ENCODE data around the gene PER2.

The PER2 gene

GRCh38 chr2:238306672-238306998 lies 18.2 kb upstream of the PER2 start:
- DNase-seq = no peak

- no peak for DNase-seq
Measured at GRCh38 chr2:238305965-238306671, 17.7 kb upstream of the PER2 start.

- no peak for DNase-seq
Measured at GRCh38 chr2:238305092-238305862, 16.9 kb upstream of the PER2 start.

GRCh38 chr2:238304116-238304515 lies 15.7 kb upstream of the PER2 start:
- no peak for DNase-seq

DNA sequence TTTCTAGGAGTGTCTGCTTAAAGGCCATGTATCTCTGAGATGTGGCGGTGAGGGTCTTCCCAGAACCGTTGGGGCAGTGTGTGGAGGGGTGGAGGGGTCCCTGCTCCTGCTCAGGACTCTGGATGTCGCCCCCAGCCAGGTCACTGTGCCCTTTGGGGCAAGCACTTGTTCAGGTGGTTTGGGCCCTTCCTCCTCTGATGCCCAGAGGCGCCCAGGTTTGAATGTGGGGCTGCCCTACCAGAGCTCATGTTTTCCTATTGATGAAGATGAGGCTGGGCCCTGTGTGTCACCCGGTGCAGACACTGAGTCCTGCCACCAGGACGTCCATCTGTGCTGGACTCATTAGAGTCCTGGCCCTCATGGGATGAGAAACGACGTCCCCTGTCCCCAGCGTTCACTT lies 14.3 kb upstream of the PER2 start:
- no peak for DNase-seq

DNA sequence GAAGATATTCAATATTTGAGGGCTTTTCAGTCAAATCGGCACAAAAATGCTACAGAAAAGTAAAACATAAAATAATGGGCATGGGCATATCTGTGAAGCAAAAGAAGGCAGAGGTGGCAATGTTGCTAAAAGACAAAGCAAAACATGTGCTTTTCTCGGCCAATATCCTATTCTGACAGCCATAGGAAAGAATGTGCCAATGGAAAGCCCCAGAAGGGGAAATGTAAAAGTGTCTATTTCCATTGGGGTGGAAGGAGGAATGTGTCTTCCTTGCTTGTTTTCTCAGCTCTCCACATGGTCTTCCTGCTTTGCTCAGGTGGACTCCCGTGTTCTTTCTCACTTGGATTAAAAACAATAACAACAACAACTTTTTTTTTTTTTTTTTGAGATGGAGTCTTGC lies 13.7 kb upstream of the PER2 start:
- DNase-seq = no peak

DNA sequence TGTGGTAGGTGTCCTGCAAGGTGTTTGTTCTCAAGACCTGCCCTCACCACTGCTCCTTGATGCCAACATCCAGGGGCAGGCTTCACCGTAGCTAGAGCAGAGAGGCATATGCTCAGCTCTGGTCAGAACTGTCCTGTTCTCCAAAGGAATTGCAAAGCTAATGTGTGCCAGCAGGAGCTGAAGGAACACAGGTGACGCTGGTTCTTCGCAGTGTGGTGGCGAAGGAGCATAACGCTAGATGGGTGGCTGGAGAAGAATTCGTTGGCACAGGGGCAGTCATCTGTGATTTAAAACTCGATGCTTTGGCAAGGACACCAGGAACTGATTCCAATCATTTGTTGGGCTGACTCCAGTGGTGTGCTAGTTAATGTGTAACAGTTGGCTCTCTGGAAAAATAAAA lies 11.4 kb upstream of the PER2 start:
- DNase-seq = no peak

DNA sequence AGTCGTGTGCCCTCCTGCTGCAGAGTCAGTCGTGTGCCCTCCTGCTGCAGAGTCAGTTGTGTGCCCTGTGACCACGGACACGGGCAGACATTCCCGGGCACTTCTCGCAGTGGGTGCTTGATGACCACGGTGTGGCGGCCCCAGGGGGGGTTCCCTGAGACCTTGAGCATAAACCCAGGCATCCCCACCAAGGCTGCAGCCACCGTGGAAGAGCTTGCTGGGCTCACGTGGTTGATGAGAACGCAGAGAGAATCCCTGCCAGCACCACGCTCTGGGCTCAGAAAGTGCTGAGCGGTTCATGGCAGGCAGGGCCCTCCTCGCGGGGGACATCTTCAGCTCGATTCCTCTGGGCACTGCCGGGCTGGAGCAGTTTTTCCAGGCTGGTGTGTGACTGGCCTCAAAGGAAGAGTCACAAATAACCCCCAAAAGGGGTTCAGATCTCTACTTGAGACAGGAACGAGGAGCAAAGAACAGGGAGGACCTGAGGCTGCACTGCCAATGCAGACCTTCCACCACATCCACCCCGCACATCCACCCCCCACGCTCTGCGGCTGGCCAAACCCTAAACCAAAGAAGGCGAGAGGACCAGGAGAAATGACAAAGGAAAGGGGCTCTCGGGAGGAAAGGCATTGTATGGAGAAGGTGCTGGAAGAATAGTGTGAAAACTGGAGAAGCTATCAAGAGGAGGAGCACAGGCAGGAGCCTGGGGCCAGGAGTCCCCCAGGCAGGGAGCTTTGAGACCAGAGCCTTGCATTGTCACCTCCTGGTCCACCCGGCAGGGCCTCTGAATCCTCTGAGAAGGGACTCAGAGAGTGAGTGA lies 8.4 kb upstream of the PER2 start:
- no peak for DNase-seq

GRCh38 chr2:238295144-238296112 lies 7.0 kb upstream of the PER2 start:
- DNase-seq = no peak

DNA sequence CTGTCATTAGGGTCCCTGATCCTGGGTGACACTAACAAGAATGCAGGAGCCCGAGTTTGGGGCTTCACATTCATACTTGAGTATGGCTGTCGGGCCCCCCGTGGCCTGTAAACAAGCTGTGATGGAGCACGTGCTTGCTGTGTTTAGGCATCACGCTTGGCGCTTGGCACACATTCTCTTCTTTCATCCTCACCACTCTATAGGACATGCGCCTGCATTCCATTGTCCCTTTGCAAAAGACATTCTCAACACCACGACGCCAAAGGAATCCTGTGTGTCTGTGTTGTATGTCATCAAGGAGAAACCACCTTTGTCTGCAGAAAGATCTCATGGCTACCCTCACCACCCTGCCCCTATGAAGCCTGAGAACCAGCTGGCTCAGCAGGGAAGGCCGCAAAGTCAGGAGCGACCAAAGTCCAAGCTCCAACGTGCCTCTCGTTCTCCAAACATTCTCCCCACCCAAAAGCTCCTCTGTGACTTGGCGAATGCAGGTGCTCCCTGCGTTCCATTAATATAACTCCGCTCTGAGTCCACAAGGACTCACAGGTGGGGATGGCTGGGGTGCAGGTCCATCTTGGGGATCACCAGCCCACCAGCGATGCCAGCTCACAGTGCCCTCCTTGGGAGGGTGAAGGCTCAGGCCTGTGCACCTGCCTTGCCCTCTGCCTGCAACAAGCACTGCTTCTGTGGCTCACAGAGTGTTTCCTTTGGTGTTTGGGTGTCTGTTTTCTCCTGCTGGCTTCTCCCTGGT lies 6.2 kb upstream of the PER2 start:
- DNase-seq = no peak

DNA sequence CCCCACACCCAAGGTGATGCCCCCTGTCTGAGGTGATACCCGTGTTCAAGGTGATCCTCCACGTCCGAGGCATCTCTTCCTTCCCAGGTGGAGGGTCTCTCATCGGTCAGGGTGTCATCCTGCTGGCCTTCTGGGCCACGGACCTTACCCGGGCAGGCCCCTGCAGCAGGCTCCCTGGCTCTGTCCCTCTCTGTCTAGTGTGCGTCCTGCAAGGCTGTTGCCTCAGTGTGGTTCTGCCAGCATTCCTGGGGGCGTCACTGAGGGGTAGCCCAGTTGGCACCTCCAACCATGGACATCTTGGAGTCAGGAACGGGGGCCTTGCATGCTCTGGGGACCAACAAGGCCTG lies 5.6 kb upstream of the PER2 start:
- DNase-seq = no peak

- DNase-seq = no peak
Measured at GRCh38 chr2:238291550-238292281, 3.3 kb upstream of the PER2 start.

- DNase-seq = no peak
Measured at GRCh38 chr2:238290715-238291549, 2.5 kb upstream of the PER2 start.

DNA sequence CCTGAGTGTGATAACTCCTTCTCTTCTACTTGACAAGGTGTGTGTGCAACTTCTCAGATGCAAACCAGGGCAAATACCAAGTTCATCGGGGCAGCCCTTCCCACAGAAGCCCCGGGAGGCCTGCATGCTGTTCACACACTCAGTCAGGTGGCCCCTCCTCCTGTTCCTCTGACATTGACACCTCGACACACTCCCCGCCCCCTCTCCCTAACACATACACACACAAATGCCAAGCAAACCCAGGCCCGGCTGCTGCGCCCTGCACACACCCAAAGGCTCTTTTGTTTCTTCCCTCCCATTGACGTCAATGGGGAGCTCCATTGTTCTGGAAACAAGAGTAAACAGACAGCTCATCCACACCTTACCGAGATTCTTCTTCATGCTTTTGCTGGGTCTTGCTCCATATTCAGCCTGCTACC lies 1.7 kb upstream of the PER2 start:
- DNase-seq = peak; percentile 8

DNA sequence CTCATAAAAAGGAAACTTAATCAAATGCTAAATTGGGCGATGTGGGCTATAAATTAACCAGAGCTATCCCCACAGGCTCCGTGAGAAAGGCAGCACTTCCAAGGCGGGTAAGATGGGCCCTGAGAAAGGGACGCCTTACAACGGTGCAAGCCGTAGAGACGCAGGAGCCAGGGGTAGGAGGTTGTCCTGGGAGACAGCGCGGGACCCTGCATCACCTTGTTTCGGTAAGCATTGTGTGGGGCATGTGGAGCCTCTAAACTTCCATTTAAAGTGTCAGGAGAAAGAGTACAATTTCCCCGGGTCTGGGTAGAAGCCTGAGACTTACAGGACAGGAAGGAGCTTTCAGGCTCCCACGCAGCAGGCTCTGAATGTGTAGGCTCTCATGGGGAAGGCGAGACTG lies 1.2 kb upstream of the PER2 start:
- DNase-seq = no peak

- peak; percentile 97 for DNase-seq
Measured at GRCh38 chr2:238288650-238289573, 502 bp upstream of the PER2 start.

- DNase-seq = peak; percentile 59
Measured at GRCh38 chr2:238286987-238287736, 1.2 kb downstream of the PER2 start.

- DNase-seq = no peak
Measured at GRCh38 chr2:238286551-238286950, 1.9 kb downstream of the PER2 start.

Measured in activated naive CD4-positive, alpha-beta T cell treated with Interleukin-2 at 50 U/mL for 16 hours (primary cell).